ENCODE measurements around the gene GLOD5. TPM values are rescaled to one million over a fixed set of nuclear protein-coding genes. Genes with fewer than 3 reads are reported as not detected.

The GLOD5 gene
- total RNA-seq, 1 experiment from 2014 or later = not detected

- H3K4me1 ChIP-seq (ENCODE audit: insufficient read depth, low read length) = no peaks in the 10 kb centered on the region
- TF ChIP-seq CTCF (conservative IDR thresholded peaks at IDR 0.05) = no peak
Observed at GRCh38 chrX:48745222-48745621, 16.3 kb upstream of the GLOD5 start.

More at GRCh38 chrX:48745222-48745621, 16.3 kb upstream of the GLOD5 start:
- H3K27ac Mint-ChIP-seq = no peak overlapping the region; a peak in 1 of 7 replicates
- H3K4me3 Mint-ChIP-seq = no peak overlapping the region
- Histone ChIP-seq H2AFZ (ENCODE audit: low read length) (no peak overlapping the region), H2BK15ac (ENCODE audit: low read depth, low read length) (no peak overlapping the region), H3K79me1 (ENCODE audit: insufficient read depth, low read depth, low read length, poor library complexity, severe bottlenecking) (no peaks in the 10 kb centered on the region), H3K23me2 (ENCODE audit: insufficient read length, low read depth, low read length, poor library complexity, severe bottlenecking) (no peaks in the 10 kb centered on the region), H3K9me3 (ENCODE audit: control insufficient read depth, low read depth, low read length) (peaks cover 9% of the 10 kb centered on the region), H3K23ac (ENCODE audit: insufficient read length, low read depth, low read length) (no peak overlapping the region), H3K27ac (ENCODE audit: insufficient read length, low read depth, low read length) (no peak overlapping the region), H4K91ac (ENCODE audit: insufficient read length, low read depth, low read length) (no peak overlapping the region), H2BK12ac (ENCODE audit: insufficient read length, low read depth, low read length) (no peak overlapping the region), H3K4me2 (ENCODE audit: insufficient read depth, insufficient read length, low read length) (no peak overlapping the region), H2BK5ac (ENCODE audit: insufficient read length, low read length) (no peak overlapping the region), H3K4ac (ENCODE audit: low read depth, low read length) (no peak overlapping the region), H4K20me1 (ENCODE audit: control insufficient read depth, insufficient read depth, insufficient read length) (no peaks in the 10 kb centered on the region), H4K8ac (replicated peaks; ENCODE audit: insufficient read length, low read depth, low read length) (no peak overlapping the region), H3K79me2 (ENCODE audit: insufficient read depth, low read length) (no peaks in the 10 kb centered on the region), H2BK120ac (ENCODE audit: low read depth, low read length, poor library complexity, severe bottlenecking) (no peak overlapping the region), H2BK20ac (ENCODE audit: low read depth, low read length, poor library complexity, severe bottlenecking) (no peak overlapping the region), H3K14ac (ENCODE audit: insufficient read depth, low read length) (no peak overlapping the region), H3K27me3 (ENCODE audit: insufficient read depth, low read length) (no peaks in the 10 kb centered on the region), H4K5ac (ENCODE audit: insufficient read length, low read depth, low read length) (no peak overlapping the region), H2AK5ac (ENCODE audit: insufficient read length, low read length) (no peak overlapping the region), H3K9ac (ENCODE audit: extremely low read depth, insufficient read length, low read length) (no peak overlapping the region), H3K56ac (ENCODE audit: insufficient read length, low read depth, low read length) (no peak overlapping the region), H3K18ac (ENCODE audit: insufficient read length, low read depth, low read length) (no peak overlapping the region), H3T11ph (ENCODE audit: low read length) (no peak overlapping the region)
- no peaks in the 10 kb centered on the region for H3K4me1 Mint-ChIP-seq
- H3K9me3 Mint-ChIP-seq = peaks cover 64 to 70% of the 10 kb centered on the region in 2 experiments
- H3K36me3 Mint-ChIP-seq (ENCODE audit: insufficient read depth in 1 of 3, low read depth in 3 of 3) = peaks cover 0 to 6% (median 0%) of the 10 kb centered on the region in 3 experiments; a peak in 3 of 7 replicates
- WGBS (ENCODE audit: extremely low coverage, insufficient read length, low lambda C conversion rate) = no CpG with 5 or more reads among the region's 4 CpGs
- no peak for DNase-seq
- peaks cover 3% of the 10 kb centered on the region for H3K27me3 Mint-ChIP-seq (ENCODE audit: low read depth)

All from H9 (cell line).